ENCODE measurements around the gene WDFY4. TPM values are rescaled to one million over a fixed set of nuclear protein-coding genes. Genes with fewer than 3 reads are reported as not detected.

The WDFY4 gene
- total RNA-seq, 1 donor from 2014 or later, result not detected

- no peaks in the 10 kb centered on the region for H3F3A ChIP-seq (ENCODE audit: low read depth)
- H4K20me1 ChIP-seq (ENCODE audit: low read depth), result no peaks in the 10 kb centered on the region
- no peaks in the 10 kb centered on the region for H3K9me3 ChIP-seq (ENCODE audit: low read depth)
- Mint-ChIP-seq H3K36me3 (no peaks in the 10 kb centered on the region), H3K27me3 (ENCODE audit: insufficient read depth, low read depth) (peaks cover 10% of the 10 kb centered on the region), H3K27ac (peak overlapping the region; percentile 60), H3K4me1 (no peaks in the 10 kb centered on the region), H3K9me3 (no peaks in the 10 kb centered on the region), H3K4me3 (no peak overlapping the region)
- H3K27me3 ChIP-seq, result no peaks in the 10 kb centered on the region
- H2AFZ ChIP-seq (replicated peaks), result no peak overlapping the region
- TF ChIP-seq EZH2phosphoT487 (IDR thresholded peaks at IDR 0.05), result no peak
- no peak for TF ChIP-seq EZH2 (IDR thresholded peaks at IDR 0.05)
- TF ChIP-seq CTCF (IDR thresholded peaks at IDR 0.05), result no peak
- H3K4me1 ChIP-seq, result no peaks in the 10 kb centered on the region
- no peak overlapping the region for H3K4me3 ChIP-seq
- H3K36me3 ChIP-seq, result no peaks in the 10 kb centered on the region
- H3K27ac ChIP-seq, result no peak overlapping the region
- no peak for DNase-seq (ENCODE audit: low spot score)
- H3K4me2 ChIP-seq, result no peak overlapping the region
- H3K9ac ChIP-seq, result no peak overlapping the region
- H3K79me2 ChIP-seq (ENCODE audit: low read depth), result no peaks in the 10 kb centered on the region
Measured at GRCh38 chr10:48697821-48698764, 13.4 kb downstream of the WDFY4 start.

- Mint-ChIP-seq H3K9me3 (no peaks in the 10 kb centered on the region), H3K27ac (no peak overlapping the region), H3K4me1 (no peaks in the 10 kb centered on the region), H3K4me3 (no peak overlapping the region), H3K36me3 (no peaks in the 10 kb centered on the region), H3K27me3 (ENCODE audit: insufficient read depth, low read depth) (peaks cover 6% of the 10 kb centered on the region)
- no peaks in the 10 kb centered on the region for H4K20me1 ChIP-seq (ENCODE audit: low read depth)
- H2AFZ ChIP-seq (replicated peaks), result no peak overlapping the region
- no peak overlapping the region for H3K4me2 ChIP-seq
- TF ChIP-seq CTCF (IDR thresholded peaks at IDR 0.05), result no peak
- TF ChIP-seq EZH2 (IDR thresholded peaks at IDR 0.05), result no peak
- no peak for TF ChIP-seq EZH2phosphoT487 (IDR thresholded peaks at IDR 0.05)
- H3K27me3 ChIP-seq, result no peaks in the 10 kb centered on the region
- no peaks in the 10 kb centered on the region for H3K79me2 ChIP-seq (ENCODE audit: low read depth)
- no peak overlapping the region for H3K9ac ChIP-seq
- H3K9me3 ChIP-seq (ENCODE audit: low read depth), result no peaks in the 10 kb centered on the region
- no peak for DNase-seq (ENCODE audit: low spot score)
- no peaks in the 10 kb centered on the region for H3F3A ChIP-seq (ENCODE audit: low read depth)
- H3K36me3 ChIP-seq, result no peaks in the 10 kb centered on the region
- no peak overlapping the region for H3K27ac ChIP-seq
- H3K4me1 ChIP-seq, result no peaks in the 10 kb centered on the region
- H3K4me3 ChIP-seq, result no peak overlapping the region
Measured at GRCh38 chr10:48699011-48699627, 14.4 kb downstream of the WDFY4 start.

- no peak for DNase-seq (ENCODE audit: low spot score)
- Histone ChIP-seq H2AFZ (replicated peaks) (no peak overlapping the region), H3F3A (ENCODE audit: low read depth) (no peaks in the 10 kb centered on the region), H3K36me3 (no peaks in the 10 kb centered on the region), H3K4me1 (no peaks in the 10 kb centered on the region), H3K9me3 (ENCODE audit: low read depth) (no peaks in the 10 kb centered on the region), H3K27ac (no peak overlapping the region), H3K4me3 (no peak overlapping the region), H3K79me2 (ENCODE audit: low read depth) (no peaks in the 10 kb centered on the region), H4K20me1 (ENCODE audit: low read depth) (no peaks in the 10 kb centered on the region), H3K9ac (no peak overlapping the region), H3K27me3 (no peaks in the 10 kb centered on the region), H3K4me2 (no peak overlapping the region)
- Mint-ChIP-seq H3K4me3 (no peak overlapping the region), H3K9me3 (no peaks in the 10 kb centered on the region), H3K4me1 (no peaks in the 10 kb centered on the region), H3K27ac (no peak overlapping the region), H3K27me3 (ENCODE audit: insufficient read depth, low read depth) (peaks cover 3% of the 10 kb centered on the region), H3K36me3 (no peaks in the 10 kb centered on the region)
- TF ChIP-seq EZH2phosphoT487 (IDR thresholded peaks at IDR 0.05), result no peak
- no peak for TF ChIP-seq CTCF (IDR thresholded peaks at IDR 0.05)
- no peak for TF ChIP-seq EZH2 (IDR thresholded peaks at IDR 0.05)
Measured at GRCh38 chr10:48700071-48700470, 15.4 kb downstream of the WDFY4 start.
